ENCODE results near the gene CDKN1B.

GRCh38 chr12:12700254-12700653 is 16.9 kb upstream of the CDKN1B start:
- TF ChIP-seq, protein P1, sequence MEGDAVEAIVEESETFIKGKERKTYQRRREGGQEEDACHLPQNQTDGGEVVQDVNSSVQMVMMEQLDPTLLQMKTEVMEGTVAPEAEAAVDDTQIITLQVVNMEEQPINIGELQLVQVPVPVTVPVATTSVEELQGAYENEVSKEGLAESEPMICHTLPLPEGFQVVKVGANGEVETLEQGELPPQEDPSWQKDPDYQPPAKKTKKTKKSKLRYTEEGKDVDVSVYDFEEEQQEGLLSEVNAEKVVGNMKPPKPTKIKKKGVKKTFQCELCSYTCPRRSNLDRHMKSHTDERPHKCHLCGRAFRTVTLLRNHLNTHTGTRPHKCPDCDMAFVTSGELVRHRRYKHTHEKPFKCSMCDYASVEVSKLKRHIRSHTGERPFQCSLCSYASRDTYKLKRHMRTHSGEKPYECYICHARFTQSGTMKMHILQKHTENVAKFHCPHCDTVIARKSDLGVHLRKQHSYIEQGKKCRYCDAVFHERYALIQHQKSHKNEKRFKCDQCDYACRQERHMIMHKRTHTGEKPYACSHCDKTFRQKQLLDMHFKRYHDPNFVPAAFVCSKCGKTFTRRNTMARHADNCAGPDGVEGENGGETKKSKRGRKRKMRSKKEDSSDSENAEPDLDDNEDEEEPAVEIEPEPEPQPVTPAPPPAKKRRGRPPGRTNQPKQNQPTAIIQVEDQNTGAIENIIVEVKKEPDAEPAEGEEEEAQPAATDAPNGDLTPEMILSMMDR (conservative IDR thresholded peaks at IDR 0.05; ENCODE audit: low read depth, low read length) = no peak
- TF ChIP-seq EZH2 (IDR thresholded peaks at IDR 0.05; ENCODE audit: borderline replicate concordance, low read depth, low read length, poor library complexity, severe bottlenecking) = no peak
